ENCODE data around the gene TBC1D4. TPM values are rescaled to one million over a fixed set of nuclear protein-coding genes. Genes with fewer than 3 reads are reported as not detected.

Gene TBC1D4, protein sequence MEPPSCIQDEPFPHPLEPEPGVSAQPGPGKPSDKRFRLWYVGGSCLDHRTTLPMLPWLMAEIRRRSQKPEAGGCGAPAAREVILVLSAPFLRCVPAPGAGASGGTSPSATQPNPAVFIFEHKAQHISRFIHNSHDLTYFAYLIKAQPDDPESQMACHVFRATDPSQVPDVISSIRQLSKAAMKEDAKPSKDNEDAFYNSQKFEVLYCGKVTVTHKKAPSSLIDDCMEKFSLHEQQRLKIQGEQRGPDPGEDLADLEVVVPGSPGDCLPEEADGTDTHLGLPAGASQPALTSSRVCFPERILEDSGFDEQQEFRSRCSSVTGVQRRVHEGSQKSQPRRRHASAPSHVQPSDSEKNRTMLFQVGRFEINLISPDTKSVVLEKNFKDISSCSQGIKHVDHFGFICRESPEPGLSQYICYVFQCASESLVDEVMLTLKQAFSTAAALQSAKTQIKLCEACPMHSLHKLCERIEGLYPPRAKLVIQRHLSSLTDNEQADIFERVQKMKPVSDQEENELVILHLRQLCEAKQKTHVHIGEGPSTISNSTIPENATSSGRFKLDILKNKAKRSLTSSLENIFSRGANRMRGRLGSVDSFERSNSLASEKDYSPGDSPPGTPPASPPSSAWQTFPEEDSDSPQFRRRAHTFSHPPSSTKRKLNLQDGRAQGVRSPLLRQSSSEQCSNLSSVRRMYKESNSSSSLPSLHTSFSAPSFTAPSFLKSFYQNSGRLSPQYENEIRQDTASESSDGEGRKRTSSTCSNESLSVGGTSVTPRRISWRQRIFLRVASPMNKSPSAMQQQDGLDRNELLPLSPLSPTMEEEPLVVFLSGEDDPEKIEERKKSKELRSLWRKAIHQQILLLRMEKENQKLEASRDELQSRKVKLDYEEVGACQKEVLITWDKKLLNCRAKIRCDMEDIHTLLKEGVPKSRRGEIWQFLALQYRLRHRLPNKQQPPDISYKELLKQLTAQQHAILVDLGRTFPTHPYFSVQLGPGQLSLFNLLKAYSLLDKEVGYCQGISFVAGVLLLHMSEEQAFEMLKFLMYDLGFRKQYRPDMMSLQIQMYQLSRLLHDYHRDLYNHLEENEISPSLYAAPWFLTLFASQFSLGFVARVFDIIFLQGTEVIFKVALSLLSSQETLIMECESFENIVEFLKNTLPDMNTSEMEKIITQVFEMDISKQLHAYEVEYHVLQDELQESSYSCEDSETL (N-terminal part only)
- 36.4 and 39.7 TPM in 2 replicates for total RNA-seq

DNA sequence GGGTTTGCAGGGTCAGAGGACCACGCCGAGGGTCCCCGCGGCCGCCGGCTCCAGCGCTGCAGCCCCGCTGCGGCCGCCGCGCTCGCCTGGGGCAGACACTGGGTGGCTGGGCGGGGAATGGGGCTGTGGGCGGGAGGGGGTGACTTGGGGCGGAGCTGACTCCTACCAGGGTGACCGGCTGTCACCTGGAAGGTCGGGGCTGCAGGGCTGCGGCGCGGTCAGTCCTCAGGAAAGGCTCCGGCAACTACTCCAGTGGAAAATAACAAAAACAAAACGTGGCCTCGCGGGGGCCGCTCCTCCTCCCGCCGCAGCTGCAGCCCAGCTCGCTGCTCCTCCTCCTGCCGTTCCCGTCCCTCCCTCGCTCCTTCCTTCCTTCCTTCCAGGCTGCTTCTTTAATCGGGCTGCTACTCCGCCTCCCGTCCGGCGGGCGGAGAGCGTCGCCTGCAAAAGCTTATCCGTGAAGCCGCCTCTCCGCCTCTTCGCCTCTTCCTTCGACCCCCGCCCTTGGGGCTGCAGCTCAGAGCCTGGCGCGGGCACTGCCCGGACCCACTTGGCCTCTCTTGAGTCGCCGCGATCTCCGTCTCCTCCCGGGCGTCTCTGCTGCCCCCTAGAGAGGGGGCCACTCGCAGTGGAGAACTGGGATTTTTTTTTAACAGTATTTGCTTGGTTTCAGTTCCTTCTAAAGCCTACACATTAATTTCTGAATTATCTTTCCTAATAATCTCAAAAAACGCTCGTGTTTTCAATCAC is at the start of gene TBC1D4:
TSS of gene TBC1D4 (minus strand) at position 100 of the 750 bp plus-strand sequence. CDS start 402 bp downstream, outside the sequence.
- H3K27me3 Mint-ChIP-seq (ENCODE audit: low read depth) = peaks cover 44% of the 10 kb centered on the region
- intact Hi-C loops (cut with micrococcal nuclease) = loop anchor here (1.0 to 5.0 kb wide), 5 partner anchors 56 to 1405 kb away; partner anchors contain the start of genes KCTD12, LMO7 and UCHL3
- H3K4me1 Mint-ChIP-seq (ENCODE audit: low read depth) = peaks cover 25% of the 10 kb centered on the region
- H3K27ac Mint-ChIP-seq = peak within 1 kb of the TSS; percentile 73
- H3K36me3 Mint-ChIP-seq (ENCODE audit: low read depth) = peaks cover 3% of the 10 kb centered on the region
- H3K9me3 Mint-ChIP-seq = no peaks in the 10 kb centered on the region
- peak; percentile 50 for DNase-seq (ENCODE audit: low spot score)
- peak within 1 kb of the TSS; percentile 94 for H3K4me3 Mint-ChIP-seq (ENCODE audit: low read depth)

DNA sequence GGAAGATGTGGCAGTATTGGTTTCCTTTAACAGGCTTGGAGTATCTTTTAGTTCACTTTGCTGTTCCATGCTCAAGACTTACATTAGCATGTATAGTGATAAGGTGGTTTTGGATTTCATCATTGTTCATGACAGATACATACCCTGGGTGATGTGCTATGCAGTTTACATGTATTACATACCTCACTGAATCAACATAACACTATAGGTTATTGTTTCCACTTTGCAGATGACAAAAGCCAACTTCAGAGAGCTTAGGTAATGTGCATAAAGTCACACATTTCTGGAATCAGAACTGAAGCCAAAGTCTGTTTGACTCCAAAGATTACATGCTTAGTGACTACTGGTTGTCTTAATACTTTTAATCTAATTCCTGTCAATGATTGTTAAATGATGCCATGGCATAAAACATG is 48.6 kb upstream of the TBC1D4 start:
- Mint-ChIP-seq H3K4me1 (ENCODE audit: low read depth) (peaks cover 35% of the 10 kb centered on the region), H3K4me3 (ENCODE audit: low read depth) (no peak overlapping the region), H3K36me3 (ENCODE audit: low read depth) (peaks cover 77% of the 10 kb centered on the region), H3K27ac (peak overlapping the region; percentile 58), H3K27me3 (ENCODE audit: low read depth) (no peaks in the 10 kb centered on the region), H3K9me3 (no peaks in the 10 kb centered on the region)
- no peak for DNase-seq (ENCODE audit: low spot score)
- intact Hi-C loops (cut with micrococcal nuclease) = no loop called here

DNA sequence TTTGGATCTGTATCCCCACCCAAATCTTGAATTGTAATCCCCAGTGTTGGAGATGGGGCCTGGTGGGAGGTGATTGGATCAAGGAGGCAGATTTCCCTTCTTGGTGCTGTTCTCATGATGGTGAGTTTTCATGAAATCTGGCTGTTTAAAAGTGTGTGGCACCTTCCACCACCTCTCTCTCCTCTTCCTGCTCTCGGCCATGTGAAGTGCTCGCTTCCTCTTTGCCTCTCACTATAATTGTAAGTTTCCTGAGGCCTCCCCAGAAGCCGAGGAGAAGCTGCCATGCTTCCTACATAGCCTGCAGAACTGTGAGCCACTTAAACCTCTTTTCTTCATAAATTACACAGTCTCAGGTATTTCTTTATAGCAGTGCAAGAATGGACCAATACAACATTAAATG is 40.0 kb upstream of the TBC1D4 start:
- DNase-seq (ENCODE audit: low spot score) = no peak
- Mint-ChIP-seq H3K9me3 (peaks cover 5% of the 10 kb centered on the region), H3K27ac (no peak overlapping the region), H3K36me3 (ENCODE audit: low read depth) (peaks cover 20% of the 10 kb centered on the region), H3K27me3 (ENCODE audit: low read depth) (no peaks in the 10 kb centered on the region), H3K4me3 (ENCODE audit: low read depth) (no peak overlapping the region), H3K4me1 (ENCODE audit: low read depth) (peaks cover 2% of the 10 kb centered on the region)
- intact Hi-C loops (cut with micrococcal nuclease) = no loop called here

DNA sequence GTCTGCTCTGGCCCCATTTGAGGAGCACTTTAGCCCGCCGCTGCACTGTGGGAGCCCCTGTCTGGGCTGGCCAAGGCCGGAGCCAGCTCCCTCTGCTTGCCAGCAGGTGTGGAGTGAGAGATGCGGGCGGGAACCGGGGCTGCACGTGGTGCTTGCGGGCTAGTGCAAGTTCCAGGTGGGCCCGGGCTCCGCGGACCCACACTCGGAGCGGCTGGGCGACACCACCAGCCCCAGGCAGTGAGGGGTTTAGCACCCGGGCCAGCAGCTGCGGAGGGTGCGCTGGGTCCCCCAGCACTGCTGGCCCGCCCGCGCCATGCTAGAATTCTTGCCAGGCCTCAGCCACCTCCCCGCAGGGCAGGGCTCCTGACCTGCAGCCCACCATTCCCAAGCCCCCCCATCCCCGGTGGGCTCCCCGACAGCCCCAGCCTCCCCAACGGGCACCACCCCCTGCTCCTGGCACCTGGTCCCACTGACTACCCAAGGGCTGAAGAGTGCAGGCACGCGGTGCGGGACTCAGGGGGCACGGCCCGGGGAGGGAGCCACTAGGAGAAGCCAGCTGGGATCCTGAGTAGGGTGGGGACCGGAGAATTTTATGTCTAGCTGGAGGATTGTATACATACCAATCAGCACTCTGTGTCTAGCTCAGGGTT is 36.6 kb upstream of the TBC1D4 start:
- Mint-ChIP-seq H3K27ac (no peak overlapping the region), H3K4me3 (ENCODE audit: low read depth) (no peak overlapping the region), H3K9me3 (peaks cover 5% of the 10 kb centered on the region), H3K27me3 (ENCODE audit: low read depth) (peaks cover 3% of the 10 kb centered on the region), H3K4me1 (ENCODE audit: low read depth) (peaks cover 3% of the 10 kb centered on the region), H3K36me3 (ENCODE audit: low read depth) (no peaks in the 10 kb centered on the region)
- no peak for DNase-seq (ENCODE audit: low spot score)
- intact Hi-C loops (cut with micrococcal nuclease) = no loop called here

DNA sequence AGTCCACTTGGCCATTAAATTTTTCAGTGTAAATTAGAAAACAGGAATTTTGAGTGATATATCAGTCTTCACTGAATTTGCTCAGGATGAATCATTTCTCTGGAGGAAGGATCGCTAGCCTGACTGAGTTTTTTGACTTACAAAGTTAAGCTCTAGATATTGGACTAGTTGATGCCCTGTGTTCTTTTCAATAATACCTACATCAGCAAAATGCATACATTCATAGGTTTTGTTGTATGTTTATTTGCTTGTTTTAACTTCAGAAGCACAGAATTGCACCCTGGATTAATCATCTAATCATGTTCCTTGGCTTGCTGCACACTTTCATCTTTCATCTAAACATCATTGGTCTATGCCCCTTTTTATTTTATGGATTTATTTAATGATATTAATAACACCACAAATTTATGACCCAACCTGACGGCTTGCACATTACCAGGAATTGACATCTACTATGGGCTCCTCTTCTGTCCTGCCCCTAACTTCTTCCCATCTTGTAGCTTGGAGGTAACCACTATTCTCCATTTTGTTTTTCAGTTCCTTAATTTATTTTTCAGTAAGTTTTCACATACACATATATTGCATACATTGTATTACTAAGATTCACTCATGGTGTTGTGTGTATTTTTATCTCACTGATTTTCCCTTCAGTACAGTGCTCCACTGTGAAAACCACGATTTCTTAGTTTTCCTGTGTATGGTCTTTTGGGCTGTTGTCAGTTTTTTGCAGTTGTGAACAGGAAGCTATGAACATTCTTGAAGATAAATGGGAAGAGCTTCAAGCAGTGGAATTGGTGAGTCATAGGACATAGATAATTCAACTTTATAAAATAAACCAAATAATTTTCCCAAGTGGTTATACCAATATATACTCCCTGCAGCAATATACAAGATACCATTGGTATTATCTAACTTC is 32.4 kb upstream of the TBC1D4 start:
- Mint-ChIP-seq H3K27me3 (ENCODE audit: low read depth) (peaks cover 12% of the 10 kb centered on the region), H3K4me1 (ENCODE audit: low read depth) (peaks cover 5% of the 10 kb centered on the region), H3K36me3 (ENCODE audit: low read depth) (no peaks in the 10 kb centered on the region), H3K4me3 (ENCODE audit: low read depth) (no peak overlapping the region), H3K9me3 (no peaks in the 10 kb centered on the region), H3K27ac (no peak overlapping the region)
- DNase-seq (ENCODE audit: low spot score) = no peak
- intact Hi-C loops (cut with micrococcal nuclease) = no loop called here

DNA sequence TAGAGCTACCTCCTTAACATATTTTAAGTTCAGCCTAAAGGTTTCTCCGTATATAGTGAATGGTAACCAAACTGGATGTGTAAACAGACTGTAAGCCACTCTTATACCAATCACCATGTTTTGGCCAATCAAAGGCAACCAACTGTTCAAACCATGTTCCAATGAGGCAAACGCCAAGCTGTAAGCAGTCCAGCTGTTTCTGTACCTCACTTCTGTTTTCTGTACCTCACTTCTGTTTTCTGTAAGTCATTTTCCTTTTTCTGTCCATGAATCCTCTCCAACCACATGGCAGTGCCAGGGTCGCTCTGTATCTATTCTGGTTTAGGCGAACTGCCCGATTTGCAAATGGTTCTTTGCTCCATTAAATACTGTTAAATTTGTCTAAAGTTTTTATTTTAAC is 31.3 kb upstream of the TBC1D4 start:
- intact Hi-C loops (cut with micrococcal nuclease) = no loop called here
- Mint-ChIP-seq H3K27ac (no peak overlapping the region), H3K4me1 (ENCODE audit: low read depth) (peaks cover 5% of the 10 kb centered on the region), H3K4me3 (ENCODE audit: low read depth) (no peak overlapping the region), H3K36me3 (ENCODE audit: low read depth) (no peaks in the 10 kb centered on the region), H3K9me3 (no peaks in the 10 kb centered on the region), H3K27me3 (ENCODE audit: low read depth) (peaks cover 14% of the 10 kb centered on the region)
- no peak for DNase-seq (ENCODE audit: low spot score)

DNA sequence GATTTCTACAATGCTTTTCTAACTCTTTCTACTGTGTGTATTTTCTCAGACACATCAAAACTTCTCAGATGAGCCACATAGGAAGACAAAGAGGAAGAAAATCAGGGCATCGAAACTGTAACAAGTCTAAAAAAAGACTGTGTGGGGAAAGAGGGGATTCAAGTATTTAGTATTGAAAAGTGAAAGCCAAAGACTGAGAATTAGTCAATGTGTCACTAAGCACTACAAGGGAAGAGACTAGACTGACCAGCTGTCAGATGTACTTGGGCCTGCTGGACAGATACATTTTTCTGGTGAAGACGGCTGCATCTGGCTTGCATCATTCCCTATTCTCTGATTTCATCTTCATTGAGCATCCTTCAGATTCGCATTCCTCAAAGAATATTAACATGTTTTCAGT is 30.3 kb upstream of the TBC1D4 start:
- no peaks in the 10 kb centered on the region for H3K9me3 Mint-ChIP-seq

DNA sequence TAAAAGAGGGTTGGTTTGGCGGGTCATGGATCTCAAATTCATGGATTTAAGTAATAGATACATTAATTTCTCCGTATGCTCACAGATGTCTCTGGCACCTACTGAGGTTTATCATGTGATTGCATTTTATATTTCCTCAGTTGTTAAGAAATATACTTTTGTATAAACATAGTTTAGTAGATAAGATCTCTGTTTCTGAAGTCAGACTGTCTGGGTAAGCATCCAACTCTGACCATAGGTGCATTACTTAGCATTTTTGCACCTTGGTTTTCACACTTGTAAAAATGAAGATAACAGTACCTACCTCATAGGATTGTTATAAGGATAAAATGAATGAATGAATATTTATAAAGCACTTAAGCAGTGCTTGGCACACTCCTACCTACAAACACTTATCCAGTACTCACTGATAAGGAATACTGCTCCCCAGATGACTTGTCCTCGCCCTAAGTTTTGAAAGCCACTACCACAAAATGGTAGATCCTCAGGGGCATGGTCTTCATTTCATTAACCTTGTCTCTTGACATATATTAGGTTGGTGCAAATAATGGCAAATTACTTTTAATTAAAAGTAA is 29.2 kb upstream of the TBC1D4 start:
- no peak for DNase-seq (ENCODE audit: low spot score)
- Mint-ChIP-seq H3K4me1 (ENCODE audit: low read depth) (peaks cover 5% of the 10 kb centered on the region), H3K4me3 (ENCODE audit: low read depth) (no peak overlapping the region), H3K9me3 (no peaks in the 10 kb centered on the region), H3K27me3 (ENCODE audit: low read depth) (peaks cover 14% of the 10 kb centered on the region), H3K27ac (no peak overlapping the region), H3K36me3 (ENCODE audit: low read depth) (no peaks in the 10 kb centered on the region)
- intact Hi-C loops (cut with micrococcal nuclease) = no loop called here

More for the DNA sequence above, 30.3 kb upstream of the TBC1D4 start:
- intact Hi-C loops (cut with micrococcal nuclease) = no loop called here
- DNase-seq (ENCODE audit: low spot score) = no peak
- Mint-ChIP-seq H3K36me3 (ENCODE audit: low read depth) (no peaks in the 10 kb centered on the region), H3K27ac (no peak overlapping the region), H3K4me1 (ENCODE audit: low read depth) (peaks cover 5% of the 10 kb centered on the region), H3K4me3 (ENCODE audit: low read depth) (no peak overlapping the region), H3K27me3 (ENCODE audit: low read depth) (peaks cover 14% of the 10 kb centered on the region)

DNA sequence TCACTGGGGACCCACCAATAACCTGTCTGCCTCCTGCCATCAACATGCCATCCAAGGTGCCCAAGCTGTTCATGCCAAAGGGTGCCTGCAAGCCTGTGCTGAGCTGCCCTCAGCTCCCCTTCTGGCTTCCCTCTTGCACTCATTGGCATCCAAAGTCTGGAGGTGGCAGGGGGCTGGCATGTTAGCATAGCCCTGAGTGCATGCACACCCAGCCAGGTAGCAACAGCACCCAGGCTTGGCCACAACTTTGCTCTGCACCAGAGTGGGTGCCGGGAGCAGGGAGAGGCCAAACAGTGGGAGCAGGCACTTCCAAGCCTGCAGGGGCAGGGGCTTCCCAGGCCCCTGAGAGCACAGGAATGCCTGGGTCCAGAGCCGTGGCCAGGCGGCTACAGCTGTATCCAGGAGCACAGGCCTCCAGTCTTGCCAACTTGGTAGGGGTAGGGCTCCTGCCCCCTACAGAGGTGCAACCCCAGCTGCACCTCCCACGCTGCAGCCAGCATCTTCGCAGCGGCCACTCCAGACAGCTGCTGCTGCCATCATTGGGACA is 26.1 kb upstream of the TBC1D4 start:
- Mint-ChIP-seq H3K9me3 (no peaks in the 10 kb centered on the region), H3K27ac (no peak overlapping the region), H3K27me3 (ENCODE audit: low read depth) (peaks cover 9% of the 10 kb centered on the region), H3K36me3 (ENCODE audit: low read depth) (no peaks in the 10 kb centered on the region), H3K4me1 (ENCODE audit: low read depth) (peaks cover 2% of the 10 kb centered on the region), H3K4me3 (ENCODE audit: low read depth) (no peak overlapping the region)
- intact Hi-C loops (cut with micrococcal nuclease) = no loop called here
- no peak for DNase-seq (ENCODE audit: low spot score)

DNA sequence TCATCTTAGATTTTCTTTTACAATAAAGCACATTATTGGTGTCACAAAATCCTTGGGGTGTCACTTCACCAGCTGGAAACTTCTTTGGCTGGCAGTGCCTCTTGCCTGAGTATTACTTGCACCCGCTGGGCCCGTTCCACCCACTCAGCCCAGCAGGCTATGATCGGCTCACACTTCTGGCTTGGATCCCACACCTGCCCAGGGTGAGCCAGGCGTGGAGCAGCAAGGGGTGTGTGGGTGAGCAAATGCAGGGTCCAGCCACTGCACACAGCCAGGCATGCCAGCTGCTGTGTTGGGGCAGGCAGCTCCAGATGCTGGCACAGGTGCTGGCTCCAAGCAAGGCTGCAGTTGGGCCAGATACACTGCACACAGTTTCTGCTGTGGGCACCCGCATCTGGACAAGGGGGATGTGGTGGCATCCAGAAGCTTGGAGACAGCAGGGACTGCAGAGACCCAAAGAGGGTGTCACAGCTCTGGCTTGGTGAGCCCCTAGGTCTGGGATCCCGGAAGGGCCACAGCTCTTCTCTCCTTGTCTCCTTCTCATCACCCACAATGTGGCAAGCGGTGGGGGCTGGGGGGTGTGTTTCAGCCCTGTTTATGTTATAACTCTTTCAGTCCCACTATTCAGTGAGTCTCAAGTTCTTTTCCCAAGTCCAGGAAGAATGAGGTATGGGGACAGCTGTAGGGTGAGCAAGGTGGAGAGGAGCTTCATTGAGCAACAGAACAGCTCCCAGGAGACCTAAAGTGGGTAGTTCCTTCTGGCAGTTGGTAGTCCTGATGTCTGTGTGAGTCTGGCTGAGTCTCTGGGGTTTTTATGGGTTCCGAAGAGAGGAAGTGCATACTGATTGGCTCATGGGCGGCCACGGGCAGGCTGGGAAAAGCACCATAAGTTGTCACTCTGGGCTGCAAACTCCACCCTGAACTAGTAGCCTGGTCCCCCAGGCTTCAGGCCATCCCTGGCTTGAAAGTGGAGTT is 25.3 kb upstream of the TBC1D4 start:
- peaks cover 2% of the 10 kb centered on the region for H3K4me1 Mint-ChIP-seq (ENCODE audit: low read depth)
- peaks cover 8% of the 10 kb centered on the region for H3K27me3 Mint-ChIP-seq (ENCODE audit: low read depth)
- no peaks in the 10 kb centered on the region for H3K36me3 Mint-ChIP-seq (ENCODE audit: low read depth)
- no peak overlapping the region for H3K27ac Mint-ChIP-seq
- DNase-seq (ENCODE audit: low spot score) = no peak
- no peak overlapping the region for H3K4me3 Mint-ChIP-seq (ENCODE audit: low read depth)
- intact Hi-C loops (cut with micrococcal nuclease) = no loop called here
- no peaks in the 10 kb centered on the region for H3K9me3 Mint-ChIP-seq

Measured in activated T-helper 2 cell treated with anti-CD3 and anti-CD28 coated beads, Interferon-gamma antibody, Interleukin-2, Interleukin-4, amounts not matched to agents 10 μg/mL and 5 μg/mL and 100 μg/mL, durations not matched to agents 14 hours and 24 hours and 36 hours (primary cell).